Measurements from ENCODE around the gene TEKT1.
A peak's percentile ranks its signal among the peaks of the same experiment; 100 is the strongest.
"Not testable (repeated sequence)": the region's sequence is repeated elsewhere in the genome, so short reads cannot be mapped to it uniquely, and the experiment has no call there.

The TEKT1 gene

GRCh38 chr17:6816368-6816767 lies 15.2 kb downstream of the TEKT1 start:
- POLR2A ChIA-PET; H3K27me3 ChIP-seq (replicated peaks in 2 of 5; ENCODE audit: control insufficient read depth in 4 of 5, insufficient read depth in 5 of 5, low read length in 4 of 5); CTCF ChIA-PET; H3K9me3 ChIP-seq (ENCODE audit: control extremely low read depth in 1 of 5, control insufficient read depth in 4 of 5, insufficient read depth in 2 of 5, low read depth in 1 of 5, low read length in 4 of 5); H3K4me1 ChIP-seq (ENCODE audit: control extremely low read depth in 1 of 4, control insufficient read depth in 4 of 4, insufficient read depth in 4 of 4, low read length in 3 of 4); H3K27ac ChIP-seq (ENCODE audit: insufficient read depth in 1 of 2, low read depth in 1 of 2, low read length in 2 of 2, poor library complexity in 1 of 2, severe bottlenecking in 2 of 2); DNase-seq; H3K36me3 ChIP-seq (ENCODE audit: control insufficient read depth in 4 of 4, insufficient read depth in 4 of 4, low read length in 3 of 4); H3K4me3 ChIP-seq (ENCODE audit: control insufficient read depth in 1 of 7, extremely low read depth in 1 of 7, insufficient read depth in 4 of 7, low read depth in 2 of 7, low read length in 6 of 7): not testable (repeated sequence)
- no CpG with 5 or more reads among the region's 3 CpGs for WGBS (ENCODE audit: insufficient coverage)

GRCh38 chr17:6815775-6816174 lies 15.8 kb downstream of the TEKT1 start:
- no peak for DNase-seq
- no peaks in the 10 kb centered on the region for H3K36me3 ChIP-seq (ENCODE audit: control insufficient read depth in 4 of 4, insufficient read depth in 4 of 4, low read length in 3 of 4)
- H3K9me3 ChIP-seq (ENCODE audit: control extremely low read depth in 1 of 5, control insufficient read depth in 4 of 5, insufficient read depth in 2 of 5, low read depth in 1 of 5, low read length in 4 of 5), result peaks cover 0 to 3% (median 0%) of the 10 kb centered on the region in 5 experiments
- no peak overlapping the region for H3K4me3 ChIP-seq (ENCODE audit: control insufficient read depth in 1 of 7, extremely low read depth in 1 of 7, insufficient read depth in 4 of 7, low read depth in 2 of 7, low read length in 6 of 7)
- POLR2A ChIA-PET, result no interaction called here
- WGBS (ENCODE audit: insufficient coverage), result 88% methylated on average over 8 of the region's 10 CpGs
- H3K27ac ChIP-seq (ENCODE audit: insufficient read depth in 1 of 2, low read depth in 1 of 2, low read length in 2 of 2, poor library complexity in 1 of 2, severe bottlenecking in 2 of 2), result no peak overlapping the region
- CTCF ChIA-PET, result no interaction called here
- H3K27me3 ChIP-seq (replicated peaks in 2 of 5; ENCODE audit: control insufficient read depth in 4 of 5, insufficient read depth in 5 of 5, low read length in 4 of 5), result peaks cover 0 to 8% (median 3%) of the 10 kb centered on the region in 5 experiments
- no peaks in the 10 kb centered on the region for H3K4me1 ChIP-seq (ENCODE audit: control extremely low read depth in 1 of 4, control insufficient read depth in 4 of 4, insufficient read depth in 4 of 4, low read length in 3 of 4)

GRCh38 chr17:6812295-6812694 lies 19.2 kb downstream of the TEKT1 start:
- DNase-seq, result no peak
- POLR2A ChIA-PET, result no interaction called here
- Histone ChIP-seq H3K4me3 (ENCODE audit: control insufficient read depth in 1 of 7, extremely low read depth in 1 of 7, insufficient read depth in 4 of 7, low read depth in 2 of 7, low read length in 6 of 7) (no peak overlapping the region), H3K4me1 (ENCODE audit: control extremely low read depth in 1 of 4, control insufficient read depth in 4 of 4, insufficient read depth in 4 of 4, low read length in 3 of 4) (no peaks in the 10 kb centered on the region), H3K27ac (ENCODE audit: insufficient read depth in 1 of 2, low read depth in 1 of 2, low read length in 2 of 2, poor library complexity in 1 of 2, severe bottlenecking in 2 of 2) (no peak overlapping the region), H3K9me3 (ENCODE audit: control extremely low read depth in 1 of 5, control insufficient read depth in 4 of 5, insufficient read depth in 2 of 5, low read depth in 1 of 5, low read length in 4 of 5) (no peaks in the 10 kb centered on the region), H3K36me3 (ENCODE audit: control insufficient read depth in 4 of 4, insufficient read depth in 4 of 4, low read length in 3 of 4) (no peaks in the 10 kb centered on the region), H3K27me3 (replicated peaks in 2 of 5; ENCODE audit: control insufficient read depth in 4 of 5, insufficient read depth in 5 of 5, low read length in 4 of 5) (peaks cover 0 to 8% (median 0%) of the 10 kb centered on the region in 5 experiments)
- CTCF ChIA-PET, result interaction anchor here (0.7 to 1.0 kb wide), 2 partner anchors 30 to 63 kb away, joined by 3 to 4 read pairs; no protein-coding TSS in a partner anchor
- 87% methylated on average over 9 of the region's 9 CpGs for WGBS (ENCODE audit: insufficient coverage)

GRCh38 chr17:6811510-6811909 lies 20.0 kb downstream of the TEKT1 start:
- ChIA-PET CTCF (interaction anchor here (0.7 kb wide), 1 partner anchor 31 kb away, joined by 4 read pairs; no protein-coding TSS in a partner anchor), POLR2A (interaction anchor here (0.5 kb wide), 1 partner anchor 311 kb away, joined by 3 read pairs; no protein-coding TSS in a partner anchor)
- no peak for DNase-seq
- Histone ChIP-seq H3K27me3 (replicated peaks in 2 of 5; ENCODE audit: control insufficient read depth in 4 of 5, insufficient read depth in 5 of 5, low read length in 4 of 5) (peaks cover 0 to 8% (median 0%) of the 10 kb centered on the region in 5 experiments), H3K36me3 (ENCODE audit: control insufficient read depth in 4 of 4, insufficient read depth in 4 of 4, low read length in 3 of 4) (no peaks in the 10 kb centered on the region), H3K9me3 (ENCODE audit: control extremely low read depth in 1 of 5, control insufficient read depth in 4 of 5, insufficient read depth in 2 of 5, low read depth in 1 of 5, low read length in 4 of 5) (no peaks in the 10 kb centered on the region), H3K4me3 (ENCODE audit: control insufficient read depth in 1 of 7, extremely low read depth in 1 of 7, insufficient read depth in 4 of 7, low read depth in 2 of 7, low read length in 6 of 7) (no peak overlapping the region), H3K27ac (ENCODE audit: insufficient read depth in 1 of 2, low read depth in 1 of 2, low read length in 2 of 2, poor library complexity in 1 of 2, severe bottlenecking in 2 of 2) (no peak overlapping the region), H3K4me1 (ENCODE audit: control extremely low read depth in 1 of 4, control insufficient read depth in 4 of 4, insufficient read depth in 4 of 4, low read length in 3 of 4) (no peaks in the 10 kb centered on the region)
- 95% methylated on average over 7 of the region's 9 CpGs for WGBS (ENCODE audit: insufficient coverage)

- WGBS (ENCODE audit: insufficient coverage), result 88% methylated on average over 13 of the region's 13 CpGs
- DNase-seq, result peak in 2 of 3 donors; percentile 16 to 17
- no peak overlapping the region for H3K27ac ChIP-seq (ENCODE audit: insufficient read depth in 1 of 2, low read depth in 1 of 2, low read length in 2 of 2, poor library complexity in 1 of 2, severe bottlenecking in 2 of 2)
- peaks cover 0 to 4% (median 0%) of the 10 kb centered on the region in 4 experiments for H3K4me1 ChIP-seq (ENCODE audit: control extremely low read depth in 1 of 4, control insufficient read depth in 4 of 4, insufficient read depth in 4 of 4, low read length in 3 of 4)
- no peak overlapping the region for H3K4me3 ChIP-seq (ENCODE audit: control insufficient read depth in 1 of 7, extremely low read depth in 1 of 7, insufficient read depth in 4 of 7, low read depth in 2 of 7, low read length in 6 of 7)
- ChIA-PET CTCF (interaction anchor here (1.0 to 1.8 kb wide), 2 partner anchors 134 to 328 kb away, joined by 3 to 8 read pairs; no protein-coding TSS in a partner anchor), POLR2A (no interaction called here)
- no peaks in the 10 kb centered on the region for H3K9me3 ChIP-seq (ENCODE audit: control extremely low read depth in 1 of 5, control insufficient read depth in 4 of 5, insufficient read depth in 2 of 5, low read depth in 1 of 5, low read length in 4 of 5)
- no peaks in the 10 kb centered on the region for H3K36me3 ChIP-seq (ENCODE audit: control insufficient read depth in 4 of 4, insufficient read depth in 4 of 4, low read length in 3 of 4)
- H3K27me3 ChIP-seq (replicated peaks in 2 of 5; ENCODE audit: control insufficient read depth in 4 of 5, insufficient read depth in 5 of 5, low read length in 4 of 5), result peaks cover 0 to 7% (median 2%) of the 10 kb centered on the region in 5 experiments
Observed at GRCh38 chr17:6800422-6801027, 31.0 kb downstream of the TEKT1 start.

- CTCF ChIA-PET, result interaction anchor here (1.8 kb wide), 1 partner anchor 133 kb away, joined by 8 read pairs; no protein-coding TSS in a partner anchor
- POLR2A ChIA-PET, result no interaction called here
- H3K9me3 ChIP-seq (ENCODE audit: control extremely low read depth in 1 of 5, control insufficient read depth in 4 of 5, insufficient read depth in 2 of 5, low read depth in 1 of 5, low read length in 4 of 5), result no peaks in the 10 kb centered on the region
- peaks cover 0 to 7% (median 2%) of the 10 kb centered on the region in 5 experiments for H3K27me3 ChIP-seq (replicated peaks in 2 of 5; ENCODE audit: control insufficient read depth in 4 of 5, insufficient read depth in 5 of 5, low read length in 4 of 5)
- peaks cover 0 to 4% (median 0%) of the 10 kb centered on the region in 4 experiments for H3K4me1 ChIP-seq (ENCODE audit: control extremely low read depth in 1 of 4, control insufficient read depth in 4 of 4, insufficient read depth in 4 of 4, low read length in 3 of 4)
- WGBS (ENCODE audit: insufficient coverage), result 93% methylated on average over 3 of the region's 6 CpGs
- H3K27ac ChIP-seq (ENCODE audit: insufficient read depth in 1 of 2, low read depth in 1 of 2, low read length in 2 of 2, poor library complexity in 1 of 2, severe bottlenecking in 2 of 2), result no peak overlapping the region
- DNase-seq, result no peak
- H3K36me3 ChIP-seq (ENCODE audit: control insufficient read depth in 4 of 4, insufficient read depth in 4 of 4, low read length in 3 of 4), result no peaks in the 10 kb centered on the region
- H3K4me3 ChIP-seq (ENCODE audit: control insufficient read depth in 1 of 7, extremely low read depth in 1 of 7, insufficient read depth in 4 of 7, low read depth in 2 of 7, low read length in 6 of 7), result no peak overlapping the region
Observed at GRCh38 chr17:6799738-6800137, 31.8 kb downstream of the TEKT1 start.

GRCh38 chr17:6797718-6798351 lies 33.7 kb downstream of the TEKT1 start:
- CTCF ChIA-PET, result no interaction called here

More at GRCh38 chr17:6797718-6798351, 33.7 kb downstream of the TEKT1 start:
- no peak for DNase-seq
- Histone ChIP-seq H3K27ac (ENCODE audit: insufficient read depth in 1 of 2, low read depth in 1 of 2, low read length in 2 of 2, poor library complexity in 1 of 2, severe bottlenecking in 2 of 2) (no peak overlapping the region), H3K9me3 (ENCODE audit: control extremely low read depth in 1 of 5, control insufficient read depth in 4 of 5, insufficient read depth in 2 of 5, low read depth in 1 of 5, low read length in 4 of 5) (no peaks in the 10 kb centered on the region), H3K4me1 (ENCODE audit: control extremely low read depth in 1 of 4, control insufficient read depth in 4 of 4, insufficient read depth in 4 of 4, low read length in 3 of 4) (peaks cover 0 to 9% (median 0%) of the 10 kb centered on the region in 4 experiments), H3K4me3 (ENCODE audit: control insufficient read depth in 1 of 7, extremely low read depth in 1 of 7, insufficient read depth in 4 of 7, low read depth in 2 of 7, low read length in 6 of 7) (no peak overlapping the region), H3K36me3 (ENCODE audit: control insufficient read depth in 4 of 4, insufficient read depth in 4 of 4, low read length in 3 of 4) (no peaks in the 10 kb centered on the region), H3K27me3 (replicated peaks in 2 of 5; ENCODE audit: control insufficient read depth in 4 of 5, insufficient read depth in 5 of 5, low read length in 4 of 5) (peaks cover 0 to 7% (median 2%) of the 10 kb centered on the region in 5 experiments)
- WGBS (ENCODE audit: insufficient coverage), result 95% methylated on average over 7 of the region's 8 CpGs
- POLR2A ChIA-PET, result no interaction called here

All from common myeloid progenitor, CD34-positive (primary cell).